GM19438 (cell line): ENCODE measurements around the gene PDE9A.

Experiments used
- ATAC-seq: cut with Tn5 transposase; IDR thresholded peaks from one replicate; pipeline ENCODE4 v1.9.1; 2021; ENCODE audit warnings: low read depth; ENCODE audit not compliant: unreplicated experiment

Gene PDE9A

GRCh38 chr21:42670058-42670880 is 16.8 kb downstream of the PDE9A start:
- ATAC-seq = no peak

- ATAC-seq = no peak
These were observed 17.5 kb downstream of the PDE9A start for GRCh38 chr21:42670884-42671283.

- no peak for ATAC-seq
These were observed 18.6 kb downstream of the PDE9A start for GRCh38 chr21:42671778-42672593.

GRCh38 chr21:42672699-42673458 is 19.5 kb downstream of the PDE9A start:
- no peak for ATAC-seq

GRCh38 chr21:42673633-42674328 is 20.4 kb downstream of the PDE9A start:
- ATAC-seq = no peak

GRCh38 chr21:42674351-42674940 is 21.0 kb downstream of the PDE9A start:
- ATAC-seq = no peak

GRCh38 chr21:42675403-42675802 is 22.0 kb downstream of the PDE9A start:
- no peak for ATAC-seq

- ATAC-seq = no peak
These were observed 23.4 kb downstream of the PDE9A start for GRCh38 chr21:42676808-42677207.

- ATAC-seq = no peak
These were observed 24.2 kb downstream of the PDE9A start for GRCh38 chr21:42677339-42678321.

GRCh38 chr21:42678618-42679295 is 25.3 kb downstream of the PDE9A start:
- ATAC-seq = no peak

- ATAC-seq = no peak
These were observed 26.1 kb downstream of the PDE9A start for GRCh38 chr21:42679319-42680057.

GRCh38 chr21:42680058-42680330 is 26.6 kb downstream of the PDE9A start:
- no peak for ATAC-seq

- ATAC-seq = no peak
These were observed 27.0 kb downstream of the PDE9A start for GRCh38 chr21:42680429-42680828.

GRCh38 chr21:42681296-42682206 is 28.1 kb downstream of the PDE9A start:
- ATAC-seq = no peak

- ATAC-seq = no peak
These were observed 29.3 kb downstream of the PDE9A start for GRCh38 chr21:42682661-42683210.

GRCh38 chr21:42683371-42684108 is 30.1 kb downstream of the PDE9A start:
- ATAC-seq = no peak
